Cortex of kidney (tissue), 1 donor: ENCODE results near the gene MAK.
"Not testable (repeated sequence)": the region's sequence is repeated elsewhere in the genome, so short reads cannot be mapped to it uniquely, and the experiment has no call there.

Experiments
- DNase-seq: peaks from one replicate; lab custom pipeline; 2025; lab: John Stamatoyannopoulos, UW

Gene MAK

GRCh38 chr6:10837995-10838793 is at the start of gene MAK:
MAK (minus strand) TSS chr6:10838539; CDS start chr6:10830648, 7,891 bp downstream.
- DNase-seq, result no peak

GRCh38 chr6:10886691-10887502 is 48.6 kb upstream of the MAK start, which contains the start of gene SYCP2L:
SYCP2L (plus strand) TSS chr6:10887052; CDS start chr6:10887127, 75 bp downstream.
- DNase-seq, result no peak

GRCh38 chr6:10886365-10886690 is 48.0 kb upstream of the MAK start:
- not testable (repeated sequence) for DNase-seq

GRCh38 chr6:10884245-10884972 is 46.1 kb upstream of the MAK start:
- DNase-seq, result no peak

- no peak for DNase-seq
Observed at GRCh38 chr6:10883312-10884244, 45.2 kb upstream of the MAK start.

GRCh38 chr6:10882657-10883171 is 44.4 kb upstream of the MAK start:
- no peak for DNase-seq

- not testable (repeated sequence) for DNase-seq
Observed at GRCh38 chr6:10882253-10882630, 43.9 kb upstream of the MAK start.

GRCh38 chr6:10880366-10880765 is 42.0 kb upstream of the MAK start:
- no peak for DNase-seq

GRCh38 chr6:10877871-10878270 is 39.5 kb upstream of the MAK start:
- no peak for DNase-seq

GRCh38 chr6:10877012-10877411 is 38.7 kb upstream of the MAK start:
- DNase-seq, result no peak

- no peak for DNase-seq
Observed at GRCh38 chr6:10875026-10875425, 36.7 kb upstream of the MAK start.

- no peak for DNase-seq
Observed at GRCh38 chr6:10874207-10874606, 35.9 kb upstream of the MAK start.

- DNase-seq, result no peak
Observed at GRCh38 chr6:10873374-10873773, 35.0 kb upstream of the MAK start.

GRCh38 chr6:10867952-10868351 is 29.6 kb upstream of the MAK start:
- no peak for DNase-seq

GRCh38 chr6:10866709-10867108 is 28.4 kb upstream of the MAK start:
- DNase-seq, result not testable (repeated sequence)

- DNase-seq, result not testable (repeated sequence)
Observed at GRCh38 chr6:10863031-10863430, 24.7 kb upstream of the MAK start.

- no peak for DNase-seq
Observed at GRCh38 chr6:10862361-10862760, 24.0 kb upstream of the MAK start.

GRCh38 chr6:10861086-10861485 is 22.7 kb upstream of the MAK start:
- no peak for DNase-seq

- no peak for DNase-seq
Observed at GRCh38 chr6:10857259-10857658, 18.9 kb upstream of the MAK start.

GRCh38 chr6:10854922-10855632 is 16.7 kb upstream of the MAK start:
- no peak for DNase-seq
